Naive thymus-derived CD4-positive, alpha-beta T cell (primary cell): ENCODE measurements around the gene DKK1. TPM values are rescaled to one million over a fixed set of nuclear protein-coding genes. Genes with fewer than 3 reads are reported as not detected.

Experiments used
- ATAC-seq: fragments of 150-1000 bp; cut with Tn5 transposase; 2 replicates; pipeline ENCODE4 v1.10.0; 2021; ENCODE audit warnings: mild to moderate bottlenecking, moderate library complexity
- CTCF ChIA-PET: fragments of 350-600 bp; sonication (Branson Sonifier 250); formaldehyde crosslinking; loops from one replicate; lab custom pipeline; 2021; ENCODE audit warnings: antibody characterized with exemption; lab: Charles Lee
- POLR2A ChIA-PET: fragments of 350-600 bp; sonication (Branson Sonifier 250); formaldehyde crosslinking; loops from one replicate; lab custom pipeline; 2021; ENCODE audit warnings: antibody characterized with exemption, inconsistent platforms; lab: Charles Lee
- DNase-seq, 9 donors: peaks; one replicate each; pipeline versions ENCODE4 v3.0.0 to v3.0.0-alpha.2; 2020 to 2022; ENCODE audit warnings: mixed read lengths in 1 of 9
- H3K27ac ChIP-seq: one replicate; pipeline ENCODE4 v1.7.0; 2013; ENCODE audit warnings: mild to moderate bottlenecking, low read depth, low read length, moderate library complexity
- H3K27me3 ChIP-seq, 2 donors: one replicate each; pipeline ENCODE4 v1.7.0; 2013; ENCODE audit warnings: low read length in 2 of 2, mild to moderate bottlenecking in 2 of 2, moderate library complexity in 2 of 2; ENCODE audit not compliant: control insufficient read depth in 2 of 2, insufficient read depth in 2 of 2
- H3K36me3 ChIP-seq, 3 experiments: 1 replicate in 2 of 3; 2 replicates in 1 of 3; pipeline ENCODE4 v1.7.0; 2013; ENCODE audit warnings: low read length in 3 of 3, mild to moderate bottlenecking in 3 of 3, moderate library complexity in 1 of 3; ENCODE audit not compliant: insufficient read depth in 3 of 3, control insufficient read depth in 2 of 3
- H3K4me1 ChIP-seq, 2 donors: one replicate each; pipeline ENCODE4 v1.7.0; 2013; ENCODE audit warnings: low read length in 2 of 2, mild to moderate bottlenecking in 2 of 2, moderate library complexity in 1 of 2; ENCODE audit not compliant: control insufficient read depth in 2 of 2, insufficient read depth in 2 of 2
- H3K4me3 ChIP-seq: 2 replicates; pipeline ENCODE4 v1.7.0; 2013; ENCODE audit warnings: mild to moderate bottlenecking, low read length
- H3K9me3 ChIP-seq, 3 experiments: 1 replicate in 2 of 3; 2 replicates in 1 of 3; pipeline ENCODE4 v1.7.0; 2013; ENCODE audit warnings: low read length in 3 of 3; ENCODE audit not compliant: control insufficient read depth in 2 of 3
- H3K27ac Mint-ChIP-seq, 9 donors: one replicate each; pipeline ENCODE4 v1.8.0; 2020 to 2022; ENCODE audit warnings: mixed read lengths in 9 of 9, mild to moderate bottlenecking in 8 of 9, moderate library complexity in 5 of 9, inconsistent platforms in 2 of 9
- H3K27me3 Mint-ChIP-seq, 5 donors: one replicate each; pipeline ENCODE4 v1.8.0; 2021 to 2022; ENCODE audit warnings: mixed read lengths in 5 of 5, mild to moderate bottlenecking in 1 of 5
- H3K36me3 Mint-ChIP-seq, 5 donors: one replicate each; pipeline ENCODE4 v1.8.0; 2020 to 2022; ENCODE audit warnings: mixed read lengths in 5 of 5, mild to moderate bottlenecking in 3 of 5, inconsistent platforms in 1 of 5
- H3K4me1 Mint-ChIP-seq, 7 donors: one replicate each; pipeline ENCODE4 v1.8.0; 2020 to 2022; ENCODE audit warnings: mixed read lengths in 7 of 7, mild to moderate bottlenecking in 3 of 7, inconsistent platforms in 1 of 7
- H3K4me3 Mint-ChIP-seq, 10 donors: one replicate each; pipeline ENCODE4 v1.8.0; 2020 to 2022; ENCODE audit warnings: mild to moderate bottlenecking in 10 of 10, mixed read lengths in 10 of 10, moderate library complexity in 6 of 10, inconsistent platforms in 2 of 10
- H3K9me3 Mint-ChIP-seq, 11 donors: one replicate each; pipeline ENCODE4 v1.8.0; 2020 to 2022; ENCODE audit warnings: mixed read lengths in 11 of 11, mild to moderate bottlenecking in 4 of 11, inconsistent platforms in 1 of 11, moderate library complexity in 1 of 11
- intact Hi-C, 2 donors: fragments of 100-400 bp; cut with micrococcal nuclease; formaldehyde crosslinking; loops; one replicate each; pipeline ENCODE4 v1.15.1; 2023
- polyA plus RNA-seq, 2 donors: library from polyadenylated mRNA; unstranded; fragments of 300-500 nt; fragmentation: Illumina TruSeq; gene quantifications; one replicate each; pipeline ENCODE4 v1.2.3, GENCODE V29; 2021
- total RNA-seq, 6 experiments: library from RNA in 5 of 6; stranded (reverse) in 5 of 6; gene quantifications; 1 replicate in 5 of 6; 2 replicates in 1 of 6; pipeline ENCODE4 v1.2.3 and lab custom pipeline; 2021 to 2026

The DKK1 gene
- total and polyA plus RNA-seq, 7 experiments from 2014 or later, result not detected

DNA sequence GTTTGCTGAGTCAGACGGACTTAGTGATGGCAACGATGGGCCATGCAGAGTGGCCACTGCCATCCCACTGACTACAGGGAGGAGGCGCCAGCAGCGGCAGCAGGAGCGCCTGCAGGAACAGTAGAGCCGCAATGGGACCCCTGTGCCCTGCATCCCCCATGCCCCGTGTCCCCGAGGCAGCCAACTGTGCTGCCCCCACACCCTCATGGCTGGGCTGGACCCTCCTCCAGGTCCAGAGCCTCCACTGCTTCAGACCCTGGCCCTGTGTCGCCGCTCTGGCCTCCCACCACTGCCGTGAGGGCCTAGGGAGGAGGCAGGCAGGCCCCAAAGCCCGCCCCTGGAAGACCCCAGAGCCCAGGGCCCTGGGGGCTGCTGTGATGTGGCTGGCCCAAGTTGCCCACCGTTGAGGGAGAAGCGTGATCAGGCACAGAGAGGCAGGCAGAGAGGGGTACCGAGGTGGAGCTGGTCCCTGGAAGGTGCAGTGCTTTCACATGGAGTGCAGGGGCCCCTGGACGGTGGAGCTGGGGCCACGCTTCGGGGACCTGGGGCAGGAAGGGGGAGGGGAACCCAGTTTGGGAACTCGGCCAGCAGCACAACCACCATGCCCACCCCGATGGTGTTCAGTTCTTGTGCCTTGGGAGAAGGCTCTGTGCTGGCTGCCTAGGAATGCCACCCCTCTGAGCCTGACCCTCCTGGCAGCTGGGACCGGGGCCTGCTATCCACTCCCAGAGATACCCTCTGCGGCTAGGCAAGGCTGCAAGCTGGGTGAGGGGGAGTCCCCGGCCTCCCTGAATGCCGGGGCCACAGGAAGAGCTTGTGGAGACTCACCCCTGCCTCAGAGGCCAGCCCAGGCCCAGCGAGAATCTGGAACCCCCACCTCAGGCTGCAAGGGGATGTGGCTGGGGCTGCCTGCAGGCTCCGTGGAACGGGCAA lies 32.6 kb downstream of the DKK1 start:
- ChIA-PET CTCF (no interaction called here), POLR2A (no interaction called here)
- no peak for DNase-seq
- Histone ChIP-seq H3K4me3 (no peak overlapping the region), H3K27ac (no peak overlapping the region), H3K36me3 (no peaks in the 10 kb centered on the region), H3K27me3 (no peaks in the 10 kb centered on the region), H3K9me3 (no peaks in the 10 kb centered on the region), H3K4me1 (no peaks in the 10 kb centered on the region)
- no peak overlapping the region for H3K27ac Mint-ChIP-seq
- intact Hi-C loops, result no loop called here
- H3K4me3 Mint-ChIP-seq, result no peak overlapping the region
- no peaks in the 10 kb centered on the region for H3K27me3 Mint-ChIP-seq
- no peaks in the 10 kb centered on the region for H3K36me3 Mint-ChIP-seq
- ATAC-seq, result no peak
- peaks cover 0 to 2% (median 0%) of the 10 kb centered on the region in 7 donors for H3K4me1 Mint-ChIP-seq
- H3K9me3 Mint-ChIP-seq, result peaks cover 0 to 4% (median 0%) of the 10 kb centered on the region in 11 donors

GRCh38 chr10:52347327-52347667 lies 33.2 kb downstream of the DKK1 start:
- no peaks in the 10 kb centered on the region for H3K36me3 ChIP-seq
- ChIA-PET CTCF (no interaction called here), POLR2A (no interaction called here)
- H3K9me3 ChIP-seq, result no peaks in the 10 kb centered on the region
- H3K4me1 ChIP-seq, result no peaks in the 10 kb centered on the region
- H3K4me3 ChIP-seq, result no peak overlapping the region
- Mint-ChIP-seq H3K4me1 (peaks cover 0 to 2% (median 0%) of the 10 kb centered on the region in 7 donors), H3K4me3 (no peak overlapping the region), H3K27ac (no peak overlapping the region), H3K36me3 (no peaks in the 10 kb centered on the region), H3K9me3 (peaks cover 0 to 1% (median 0%) of the 10 kb centered on the region in 11 donors), H3K27me3 (no peaks in the 10 kb centered on the region)
- no peak for ATAC-seq
- intact Hi-C loops, result no loop called here
- DNase-seq, result no peak
- no peaks in the 10 kb centered on the region for H3K27me3 ChIP-seq
- no peak overlapping the region for H3K27ac ChIP-seq

- Mint-ChIP-seq H3K4me1 (peaks cover 0 to 2% (median 0%) of the 10 kb centered on the region in 7 donors), H3K4me3 (no peak overlapping the region), H3K27ac (no peak overlapping the region), H3K36me3 (no peaks in the 10 kb centered on the region), H3K27me3 (no peaks in the 10 kb centered on the region), H3K9me3 (peaks cover 0 to 2% (median 0%) of the 10 kb centered on the region in 11 donors)
- DNase-seq (no peak), ATAC-seq (no peak)
- ChIA-PET CTCF (no interaction called here), POLR2A (no interaction called here)
- H3K4me1 ChIP-seq, result no peaks in the 10 kb centered on the region
- H3K9me3 ChIP-seq, result no peaks in the 10 kb centered on the region
- intact Hi-C loops, result no loop called here
- no peaks in the 10 kb centered on the region for H3K36me3 ChIP-seq
- no peak overlapping the region for H3K27ac ChIP-seq
- no peaks in the 10 kb centered on the region for H3K27me3 ChIP-seq
- H3K4me3 ChIP-seq, result no peak overlapping the region
Observed at GRCh38 chr10:52348037-52348564, 34.0 kb downstream of the DKK1 start.

DNA sequence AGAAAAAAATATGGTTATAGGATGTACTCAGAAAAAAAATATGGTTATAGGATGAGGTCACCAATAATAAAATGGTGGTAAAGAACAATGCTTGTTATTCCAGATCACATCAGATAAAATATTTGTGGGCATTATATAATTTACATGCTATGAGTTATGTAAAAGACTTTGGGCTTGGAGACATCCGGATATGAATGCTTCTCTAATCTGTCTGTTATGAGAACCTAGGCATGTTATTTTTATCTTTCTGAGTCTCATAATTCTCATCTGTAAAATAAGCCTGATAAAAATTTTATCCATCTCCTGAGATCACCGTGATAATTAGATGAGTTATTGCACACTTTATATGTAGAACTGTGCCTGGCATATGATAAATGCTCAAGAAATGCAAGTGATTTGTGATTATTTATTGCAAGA lies 37.8 kb downstream of the DKK1 start:
- no peak for ATAC-seq
- no peak for DNase-seq
- Histone ChIP-seq H3K4me1 (no peaks in the 10 kb centered on the region), H3K9me3 (no peaks in the 10 kb centered on the region), H3K36me3 (no peaks in the 10 kb centered on the region), H3K27ac (no peak overlapping the region), H3K4me3 (no peak overlapping the region), H3K27me3 (no peaks in the 10 kb centered on the region)
- intact Hi-C loops, result no loop called here
- Mint-ChIP-seq H3K36me3 (no peaks in the 10 kb centered on the region), H3K9me3 (peaks cover 0 to 12% (median 0%) of the 10 kb centered on the region in 11 donors), H3K27me3 (no peaks in the 10 kb centered on the region), H3K27ac (no peak overlapping the region), H3K4me1 (no peaks in the 10 kb centered on the region), H3K4me3 (no peak overlapping the region)
- ChIA-PET CTCF (no interaction called here), POLR2A (no interaction called here)

DNA sequence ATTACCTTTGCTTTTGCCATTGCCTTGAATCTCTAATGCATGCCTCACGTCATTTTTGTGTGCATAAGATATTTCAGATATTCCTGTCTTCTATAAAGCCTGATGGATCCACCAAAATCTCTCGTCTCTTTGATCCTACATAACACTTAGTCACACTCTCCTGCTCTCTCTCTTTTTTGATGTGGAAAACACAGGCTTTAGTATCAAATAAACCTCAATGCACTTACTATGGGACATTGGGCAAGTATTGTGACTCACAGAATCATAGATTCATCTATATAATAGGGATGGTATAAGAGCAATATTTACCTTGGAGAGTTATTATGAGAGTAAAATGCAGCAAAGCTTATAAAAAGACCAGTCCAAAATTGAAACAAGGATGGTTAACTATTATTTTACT lies 39.1 kb downstream of the DKK1 start:
- Histone ChIP-seq H3K4me1 (no peaks in the 10 kb centered on the region), H3K9me3 (no peaks in the 10 kb centered on the region), H3K4me3 (no peak overlapping the region), H3K36me3 (no peaks in the 10 kb centered on the region), H3K27me3 (no peaks in the 10 kb centered on the region), H3K27ac (no peak overlapping the region)
- H3K27ac Mint-ChIP-seq, result no peak overlapping the region
- CTCF ChIA-PET, result no interaction called here
- no peaks in the 10 kb centered on the region for H3K27me3 Mint-ChIP-seq
- POLR2A ChIA-PET, result no interaction called here
- ATAC-seq (no peak), DNase-seq (no peak)
- no peaks in the 10 kb centered on the region for H3K36me3 Mint-ChIP-seq
- no peak overlapping the region for H3K4me3 Mint-ChIP-seq
- no peaks in the 10 kb centered on the region for H3K4me1 Mint-ChIP-seq
- peaks cover 0 to 12% (median 0%) of the 10 kb centered on the region in 11 donors for H3K9me3 Mint-ChIP-seq
- intact Hi-C loops, result no loop called here

- H3K27ac ChIP-seq, result no peak overlapping the region
- no peaks in the 10 kb centered on the region for H3K9me3 ChIP-seq
- ATAC-seq (no peak), DNase-seq (no peak)
- H3K9me3 Mint-ChIP-seq, result peaks cover 0 to 12% (median 0%) of the 10 kb centered on the region in 11 donors
- H3K27ac Mint-ChIP-seq, result no peak overlapping the region
- H3K4me3 Mint-ChIP-seq, result no peak overlapping the region
- no peaks in the 10 kb centered on the region for H3K27me3 ChIP-seq
- H3K4me1 Mint-ChIP-seq, result no peaks in the 10 kb centered on the region
- H3K4me1 ChIP-seq, result no peaks in the 10 kb centered on the region
- H3K36me3 ChIP-seq, result no peaks in the 10 kb centered on the region
- POLR2A ChIA-PET, result no interaction called here
- CTCF ChIA-PET, result no interaction called here
- H3K36me3 Mint-ChIP-seq, result no peaks in the 10 kb centered on the region
- H3K27me3 Mint-ChIP-seq, result no peaks in the 10 kb centered on the region
- intact Hi-C loops, result no loop called here
- no peak overlapping the region for H3K4me3 ChIP-seq
Observed at GRCh38 chr10:52353960-52354394, 39.9 kb downstream of the DKK1 start.

DNA sequence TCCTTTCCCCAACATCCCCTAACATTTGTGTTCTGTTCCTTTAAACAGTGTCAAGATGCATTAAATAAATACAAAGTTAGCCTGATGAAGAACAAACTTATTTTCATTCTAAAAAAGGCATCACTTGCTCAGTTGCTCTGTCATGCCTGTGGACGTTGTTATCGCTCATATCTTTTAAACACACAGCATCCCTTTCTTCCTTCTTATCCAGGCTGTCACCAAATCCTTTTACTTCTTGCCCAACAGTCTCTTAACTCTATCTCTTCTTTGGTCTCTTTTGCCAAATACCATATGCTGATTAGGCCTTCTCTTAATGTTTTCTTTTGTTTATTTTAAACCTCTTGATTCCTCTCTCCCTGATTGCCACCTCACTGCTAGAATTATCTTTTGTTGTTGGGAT lies 43.9 kb downstream of the DKK1 start:
- POLR2A ChIA-PET, result no interaction called here

More for the DNA sequence above, 43.9 kb downstream of the DKK1 start:
- no peak overlapping the region for H3K27ac Mint-ChIP-seq
- no peak overlapping the region for H3K27ac ChIP-seq
- H3K9me3 Mint-ChIP-seq, result peaks cover 0 to 10% (median 0%) of the 10 kb centered on the region in 11 donors
- no peaks in the 10 kb centered on the region for H3K27me3 Mint-ChIP-seq
- no peak for ATAC-seq
- DNase-seq, result no peak
- intact Hi-C loops, result no loop called here
- no peaks in the 10 kb centered on the region for H3K9me3 ChIP-seq
- H3K4me3 Mint-ChIP-seq, result no peak overlapping the region
- H3K4me1 Mint-ChIP-seq, result no peaks in the 10 kb centered on the region
- CTCF ChIA-PET, result no interaction called here
- H3K4me3 ChIP-seq, result no peak overlapping the region
- H3K36me3 ChIP-seq, result no peaks in the 10 kb centered on the region
- no peaks in the 10 kb centered on the region for H3K36me3 Mint-ChIP-seq
- H3K4me1 ChIP-seq, result no peaks in the 10 kb centered on the region
- no peaks in the 10 kb centered on the region for H3K27me3 ChIP-seq
